ENCODE data around the gene FAF1.

DNA sequence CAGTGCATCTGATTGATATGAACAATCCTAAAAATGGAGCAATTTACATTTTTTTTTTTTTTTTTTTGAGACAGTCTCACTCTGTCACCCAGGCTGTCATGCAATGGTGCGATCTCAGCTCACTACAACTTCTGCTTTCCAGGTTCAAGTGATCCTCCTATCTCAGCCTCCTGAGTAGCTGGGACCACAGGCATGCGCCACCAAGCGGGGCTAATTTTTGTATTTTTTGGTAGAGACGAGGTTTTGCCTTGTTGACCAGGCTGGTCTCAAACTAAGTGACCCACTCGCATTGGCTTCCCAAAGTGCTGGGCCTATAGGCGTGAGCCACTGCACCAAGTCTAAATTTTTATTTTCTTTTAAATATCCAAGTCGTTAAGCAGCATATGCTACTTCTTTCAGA is 109.0 kb downstream of the FAF1 start:
- no peak for TF ChIP-seq CTCF (IDR thresholded peaks at IDR 0.05)
- TF ChIP-seq POLR2A (IDR thresholded peaks at IDR 0.05), result no peak

Measured in esophagus squamous epithelium (tissue), 4 donors.